H1 (cell line): Measurements from ENCODE around the gene F2. TPM values are rescaled to one million over a fixed set of nuclear protein-coding genes. Genes with fewer than 3 reads are reported as not detected.

ENCODE experiments used
- CTCF ChIA-PET: fragments of 300-600 bp; sonication (Branson Sonifier 250); formaldehyde crosslinking; loops from one replicate; lab custom pipeline; 2021; ENCODE audit not compliant: partially characterized antibody; lab: Charles Lee
- POLR2A ChIA-PET: fragments of 300-600 bp; sonication (Branson Sonifier 250); formaldehyde crosslinking; loops from one replicate; lab custom pipeline; 2021; ENCODE audit warnings: inconsistent platforms; ENCODE audit not compliant: partially characterized antibody; lab: Charles Lee
- DNase-seq, 2 experiments: peaks; one replicate each; pipeline versions ENCODE4 v3.0.0 to v3.0.0-alpha.2; 2010 to 2022; ENCODE audit warnings: low spot score in 2 of 2, low read depth in 1 of 2, mixed read lengths in 1 of 2
- FAIRE-seq: peaks from 2 replicates; lab custom pipeline; 2011; peaks lifted over from hg19 to GRCh38; lab: Jason Lieb, UNC
- H2AFZ ChIP-seq: 2 replicates; pipeline ENCODE4 v1.8.1; 2012; ENCODE audit warnings: low read length, inconsistent platforms
- H2AK5ac ChIP-seq: 2 replicates; pipeline ENCODE4 v1.6.1; 2013; ENCODE audit warnings: low read depth, low read length
- H2BK120ac ChIP-seq: replicated peaks from 2 replicates; pipeline ENCODE3; 2013; ENCODE audit warnings: low read depth, low read length, inconsistent platforms
- H2BK12ac ChIP-seq: 2 replicates; pipeline ENCODE4 v1.6.1; 2013; ENCODE audit warnings: low read depth, low read length
- H2BK15ac ChIP-seq: 2 replicates; pipeline ENCODE4 v1.6.1; 2013; ENCODE audit warnings: low read length
- H2BK20ac ChIP-seq: 2 replicates; pipeline ENCODE4 v1.6.1; 2013; ENCODE audit warnings: low read length
- H2BK5ac ChIP-seq: 2 replicates; pipeline ENCODE4 v1.6.1; 2013; ENCODE audit warnings: low read depth, low read length
- H3K14ac ChIP-seq: 2 replicates; pipeline ENCODE4 v1.6.1; 2013; ENCODE audit warnings: inconsistent platforms; ENCODE audit not compliant: insufficient read length
- H3K18ac ChIP-seq: 2 replicates; pipeline ENCODE4 v1.6.1; 2013; ENCODE audit warnings: low read length; ENCODE audit errors: extremely low read depth
- H3K23ac ChIP-seq: 2 replicates; pipeline ENCODE4 v1.6.1; 2013; ENCODE audit warnings: inconsistent platforms; ENCODE audit not compliant: insufficient read length
- H3K23me2 ChIP-seq: 2 replicates; pipeline ENCODE4 v1.6.1; 2013; ENCODE audit warnings: low read depth, low read length
- H3K27ac ChIP-seq: 2 replicates; pipeline ENCODE4 v1.6.1; 2011; ENCODE audit warnings: low read depth, low read length, inconsistent platforms
- H3K27me3 ChIP-seq, 4 experiments: replicated peaks in 1 of 4; 1 replicate in 1 of 4; 2 replicates in 3 of 4; pipeline versions ENCODE4 v1.6.1 to v1.8.1; 2011 to 2013; ENCODE audit warnings: low read length in 3 of 4, mild to moderate bottlenecking in 3 of 4, inconsistent platforms in 2 of 4, mixed read lengths in 2 of 4, moderate library complexity in 1 of 4; ENCODE audit not compliant: control insufficient read depth in 3 of 4, insufficient read depth in 3 of 4; ENCODE audit errors: extremely low read depth in 1 of 4
- H3K36me3 ChIP-seq, 4 experiments: 2 replicates each; pipeline versions ENCODE4 v1.6.1 to v1.8.1; 2011 to 2013; ENCODE audit warnings: mild to moderate bottlenecking in 4 of 4, low read length in 3 of 4, moderate library complexity in 2 of 4, control low read depth in 1 of 4, inconsistent platforms in 1 of 4; ENCODE audit not compliant: insufficient read depth in 4 of 4, control insufficient read depth in 2 of 4
- H3K4ac ChIP-seq: replicated peaks from 2 replicates; pipeline ENCODE3; 2013; ENCODE audit warnings: low read length, low read depth, mixed read lengths, inconsistent platforms; ENCODE audit not compliant: insufficient read length
- H3K4me1 ChIP-seq, 4 experiments: replicated peaks in 1 of 4; 1 replicate in 1 of 4; 2 replicates in 3 of 4; pipeline versions ENCODE4 v1.6.1 to v1.8.1; 2011 to 2013; ENCODE audit warnings: low read length in 3 of 4, inconsistent platforms in 2 of 4, mixed read lengths in 1 of 4; ENCODE audit not compliant: insufficient read depth in 4 of 4, control insufficient read depth in 3 of 4
- H3K4me2 ChIP-seq, 2 experiments: 2 replicates each; pipeline versions ENCODE4 v1.6.1 to v1.8.1; 2011 to 2013; ENCODE audit warnings: low read depth in 2 of 2, low read length in 2 of 2, control low read depth in 1 of 2, inconsistent platforms in 1 of 2, mild to moderate bottlenecking in 1 of 2; ENCODE audit not compliant: insufficient read depth in 1 of 2
- H3K4me3 ChIP-seq, 4 experiments: fragments of 200-600, 300-600 bp in 1 of 4; sonication (generic), shearing (Covaris generic), sonication (Bioruptor Twin) in 1 of 4; 2 replicates each; pipeline versions ENCODE4 v1.5.1 to v1.8.1; 2011 to 2016; ENCODE audit warnings: low read length in 4 of 4, low read depth in 3 of 4, control low read depth in 2 of 4, inconsistent platforms in 2 of 4, mild to moderate bottlenecking in 2 of 4, mixed read lengths in 1 of 4, moderate library complexity in 1 of 4; ENCODE audit not compliant: insufficient read depth in 2 of 4; ENCODE audit errors: extremely low read depth in 1 of 4
- H3K56ac ChIP-seq: replicated peaks from 2 replicates; pipeline ENCODE3; 2013; ENCODE audit warnings: low read depth, mild to moderate bottlenecking, mixed read lengths, low read length, inconsistent platforms; ENCODE audit not compliant: insufficient read length
- H3K79me1 ChIP-seq: 2 replicates; pipeline ENCODE4 v1.6.1; 2013; ENCODE audit warnings: low read depth, low read length, control low read depth
- H3K79me2 ChIP-seq, 2 experiments: 2 replicates each; pipeline versions ENCODE4 v1.6.1 to v1.8.1; 2012 to 2013; ENCODE audit warnings: low read length in 2 of 2, mild to moderate bottlenecking in 2 of 2, inconsistent platforms in 1 of 2; ENCODE audit not compliant: insufficient read depth in 2 of 2, control insufficient read depth in 1 of 2
- H3K9ac ChIP-seq, 4 experiments: replicated peaks in 1 of 4; 1 replicate in 1 of 4; 2 replicates in 3 of 4; pipeline versions ENCODE4 v1.6.1 to v1.8.1; 2011 to 2013; ENCODE audit warnings: low read depth in 3 of 4, low read length in 3 of 4, control low read depth in 2 of 4, mild to moderate bottlenecking in 2 of 4, moderate library complexity in 2 of 4, inconsistent platforms in 1 of 4; ENCODE audit errors: extremely low read depth in 1 of 4
- H3K9me3 ChIP-seq, 2 experiments: 2 replicates each; pipeline versions ENCODE4 v1.6.1 to v1.8.1; 2012 to 2013; ENCODE audit warnings: mild to moderate bottlenecking in 2 of 2, moderate library complexity in 2 of 2, control low read depth in 1 of 2, inconsistent platforms in 1 of 2, low read depth in 1 of 2, low read length in 1 of 2, mixed read lengths in 1 of 2; ENCODE audit not compliant: insufficient read depth in 2 of 2
- H4K20me1 ChIP-seq, 2 experiments: replicated peaks in 1 of 2; 2 replicates each; pipeline versions ENCODE3 to v1.8.1; 2011 to 2013; ENCODE audit warnings: inconsistent platforms in 2 of 2, low read length in 2 of 2, mild to moderate bottlenecking in 1 of 2; ENCODE audit not compliant: insufficient read depth in 2 of 2, control insufficient read depth in 1 of 2
- H4K5ac ChIP-seq: 2 replicates; pipeline ENCODE4 v1.6.1; 2013; ENCODE audit warnings: low read length, low read depth, mixed read lengths, inconsistent platforms; ENCODE audit not compliant: insufficient read length
- H4K8ac ChIP-seq: 2 replicates; pipeline ENCODE4 v1.8.0; 2013; ENCODE audit warnings: mild to moderate bottlenecking, moderate library complexity, low read length, inconsistent platforms; ENCODE audit not compliant: insufficient read depth; ENCODE audit errors: extremely low read depth
- H4K91ac ChIP-seq: replicated peaks from 2 replicates; pipeline ENCODE3; 2013; ENCODE audit warnings: low read length, mixed read lengths, inconsistent platforms; ENCODE audit not compliant: insufficient read length
- POLR2A ChIP-seq, 2 experiments: IDR thresholded peaks; 1 replicate in 1 of 2; 2 replicates in 1 of 2; pipeline ENCODE4 v1.6.1; 2011; ENCODE audit warnings: low read depth in 2 of 2, low read length in 2 of 2, mild to moderate bottlenecking in 2 of 2; ENCODE audit errors: control extremely low read depth in 1 of 2
- WGBS, 2 experiments: shearing (Covaris generic) in 1 of 2; methylation state at CpG; one replicate each; pipeline versions ENCODE4 v1.1.6 to v1.1.7; 2013 to 2015; ENCODE audit warnings: low lambda C conversion rate in 2 of 2, mixed read lengths in 2 of 2, inconsistent platforms in 1 of 2, low coverage in 1 of 2, missing lambda C conversion rate in 1 of 2; ENCODE audit not compliant: insufficient replicate concordance in 2 of 2, insufficient coverage in 1 of 2, insufficient read length in 1 of 2; ENCODE audit errors: extremely low coverage in 1 of 2, missing lambda C conversion rate in 1 of 2; 5-methylcytosine and 5-hydroxymethylcytosine counted together
- polyA plus RNA-seq, 7 experiments: library from polyadenylated mRNA; depleted of rRNA in 3 of 7; stranded (reverse) in 5 of 7; unstranded in 2 of 7; fragments of >200 nt in 5 of 7; fragments of 200-250 nt in 2 of 7; gene quantifications; 1 replicate in 5 of 7; 2 replicates in 1 of 7; 4 replicates in 1 of 7; pipeline versions ENCODE4 v1.2.1 to v1.2.3, GENCODE V29; 2011 to 2013; ENCODE audit warnings: missing spikeins in 2 of 7, mixed read lengths in 2 of 7
- total RNA-seq: library from RNA; stranded (reverse); fragmentation: NEBNext Ultra II Directional; extraction: Animal tissue kit (Norgen Biotek cat#: 25700); gene quantifications from 2 replicates; pipeline ENCODE4 v1.2.1, GENCODE V29; 2021

The F2 gene
- total and polyA plus RNA-seq, 2 of the 8 experiments (the other 6 are each of a cell fraction or from before 2014, with no cell fraction given): 0.11 TPM; not detected in 1

DNA sequence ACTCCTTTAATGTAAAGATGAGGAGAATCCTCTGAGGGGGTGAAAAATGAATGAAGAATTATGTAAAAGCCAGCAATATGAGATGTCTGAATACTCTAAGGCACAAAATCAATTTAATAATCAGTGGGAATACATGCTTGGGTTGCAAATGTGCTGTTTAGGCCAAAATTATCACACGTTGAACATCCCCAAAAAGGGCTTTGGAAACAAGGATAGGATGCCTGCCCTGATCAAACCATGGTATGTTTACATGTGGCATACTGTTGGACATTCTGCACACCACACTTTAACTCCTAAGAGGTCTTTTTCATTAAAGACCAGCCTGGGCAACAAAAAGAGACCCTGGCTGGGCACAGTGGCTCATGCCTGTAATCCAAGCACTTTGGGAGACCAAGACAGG lies 26.3 kb downstream of the F2 start:
- TF ChIP-seq POLR2A (IDR thresholded peaks at IDR 0.05; ENCODE audit: control extremely low read depth in 1 of 2, low read depth in 2 of 2, low read length in 2 of 2): no peak
- no peak overlapping the region for H3K18ac ChIP-seq
- no peak overlapping the region for H3K14ac ChIP-seq
- no peak overlapping the region for H2BK5ac ChIP-seq
- no peak overlapping the region for H3K23ac ChIP-seq
- no peaks in the 10 kb centered on the region for H4K20me1 ChIP-seq
- no peaks in the 10 kb centered on the region for H3K9me3 ChIP-seq
- 83% methylated on average over 1 of the region's 1 CpG; no CpG with 5 or more reads in 1 of the 2 experiments for WGBS, 2 experiments
- no peak overlapping the region for H4K5ac ChIP-seq
- no peak for FAIRE-seq
- H3K27ac ChIP-seq: no peak overlapping the region
- no peak for DNase-seq
- H3K4me1 ChIP-seq: no peaks in the 10 kb centered on the region
- no peak overlapping the region for H3K9ac ChIP-seq
- no peaks in the 10 kb centered on the region for H3K79me2 ChIP-seq
- H2BK20ac ChIP-seq: no peak overlapping the region
- H4K91ac ChIP-seq: no peak overlapping the region
- CTCF ChIA-PET: no interaction called here
- H3K36me3 ChIP-seq: peaks cover 24 to 86% (median 67%) of the 10 kb centered on the region in 4 experiments
- H3K4me3 ChIP-seq: no peak overlapping the region
- no peak overlapping the region for H2BK15ac ChIP-seq
- H3K79me1 ChIP-seq: no peaks in the 10 kb centered on the region
- no peak overlapping the region for H2AK5ac ChIP-seq
- POLR2A ChIA-PET: no interaction called here
- no peak overlapping the region for H2BK120ac ChIP-seq
- no peak overlapping the region for H4K8ac ChIP-seq
- H3K56ac ChIP-seq: no peak overlapping the region
- H2BK12ac ChIP-seq: no peak overlapping the region
- no peaks in the 10 kb centered on the region for H3K23me2 ChIP-seq
- H3K4ac ChIP-seq: no peak overlapping the region
- H2AFZ ChIP-seq: no peak overlapping the region
- no peaks in the 10 kb centered on the region for H3K27me3 ChIP-seq
- H3K4me2 ChIP-seq: no peak overlapping the region
